GM21529 (cell line): Measurements from ENCODE around the gene ANKRD22.
A peak's percentile ranks its signal among the peaks of the same experiment; 100 is the strongest.

Experiments
- ATAC-seq: cut with Tn5 transposase; IDR thresholded peaks from one replicate; pipeline ENCODE4 v1.9.1; 2021; ENCODE audit not compliant: unreplicated experiment

Gene ANKRD22

GRCh38 chr10:88879534-88880281 lies 28.1 kb upstream of the ANKRD22 start, which contains the start of gene STAMBPL1:
Gene STAMBPL1, plus strand, starts transcription at chr10:88880245. Its CDS starts 21,464 bp downstream, at chr10:88901709.
- peak; percentile 62 for ATAC-seq

GRCh38 chr10:88877298-88877697 lies 25.7 kb upstream of the ANKRD22 start:
- ATAC-seq = no peak

GRCh38 chr10:88875081-88875480 lies 23.4 kb upstream of the ANKRD22 start:
- no peak for ATAC-seq

- ATAC-seq = no peak
Observed at GRCh38 chr10:88874281-88874680, 22.6 kb upstream of the ANKRD22 start.

GRCh38 chr10:88873757-88874156 lies 22.1 kb upstream of the ANKRD22 start:
- no peak for ATAC-seq

- no peak for ATAC-seq
Observed at GRCh38 chr10:88870089-88870488, 18.4 kb upstream of the ANKRD22 start.

- no peak for ATAC-seq
Observed at GRCh38 chr10:88866454-88866853, 14.8 kb upstream of the ANKRD22 start.

GRCh38 chr10:88865281-88865876 lies 13.7 kb upstream of the ANKRD22 start:
- no peak for ATAC-seq

GRCh38 chr10:88861036-88861435 lies 9.4 kb upstream of the ANKRD22 start:
- ATAC-seq = no peak

- no peak for ATAC-seq
Observed at GRCh38 chr10:88858491-88858890, 6.8 kb upstream of the ANKRD22 start.

- no peak for ATAC-seq
Observed at GRCh38 chr10:88857831-88858230, 6.2 kb upstream of the ANKRD22 start.

GRCh38 chr10:88854684-88855083 lies 3.0 kb upstream of the ANKRD22 start:
- no peak for ATAC-seq

GRCh38 chr10:88853155-88853881 lies 1.7 kb upstream of the ANKRD22 start:
- ATAC-seq = no peak

GRCh38 chr10:88852327-88852726 lies 683 bp upstream of the ANKRD22 start:
- ATAC-seq = no peak

- no peak for ATAC-seq
Observed at GRCh38 chr10:88850712-88851111, 932 bp downstream of the ANKRD22 start.

GRCh38 chr10:88849234-88849633 lies 2.4 kb downstream of the ANKRD22 start:
- ATAC-seq = no peak

- no peak for ATAC-seq
Observed at GRCh38 chr10:88848499-88848898, 3.1 kb downstream of the ANKRD22 start.

- ATAC-seq = no peak
Observed at GRCh38 chr10:88843171-88843570, 8.5 kb downstream of the ANKRD22 start.

GRCh38 chr10:88841316-88842111 lies 10.1 kb downstream of the ANKRD22 start:
- no peak for ATAC-seq

GRCh38 chr10:88840881-88841280 lies 10.8 kb downstream of the ANKRD22 start:
- ATAC-seq = no peak

- ATAC-seq = no peak
Observed at GRCh38 chr10:88840104-88840503, 11.5 kb downstream of the ANKRD22 start.
